WTC11 (cell line): ENCODE data around the gene CACNB4. TPM values are rescaled to one million over a fixed set of nuclear protein-coding genes. Genes with fewer than 3 reads are reported as not detected.

Experiments used
- ATAC-seq: fragments of 200-7000 bp; cut with Tn5 transposase; 2 replicates; pipeline ENCODE4 v1.10.0; 2021; ENCODE audit warnings: mild to moderate bottlenecking, moderate library complexity
- CTCF ChIA-PET: fragments of 300-600 bp; sonication (Branson Sonifier 250); formaldehyde crosslinking; loops from one replicate; lab custom pipeline; 2021; ENCODE audit warnings: antibody characterized with exemption; lab: Charles Lee
- POLR2A ChIA-PET: fragments of 350-600 bp; sonication (Branson Sonifier 250); formaldehyde crosslinking; loops from one replicate; lab custom pipeline; 2021; ENCODE audit warnings: antibody characterized with exemption; lab: Charles Lee
- DNase-seq: peaks from one replicate; pipeline ENCODE4 v3.0.0; 2021; ENCODE audit warnings: low spot score
- H3K27ac Mint-ChIP-seq: 2 replicates; pipeline ENCODE4 v1.8.0; 2021; ENCODE audit warnings: mixed read lengths
- H3K27me3 Mint-ChIP-seq: 2 replicates; pipeline ENCODE4 v1.8.0; 2021; ENCODE audit warnings: low read depth, mild to moderate bottlenecking, moderate library complexity, mixed read lengths
- H3K36me3 Mint-ChIP-seq: 2 replicates; pipeline ENCODE4 v1.8.0; 2021; ENCODE audit warnings: mixed read lengths
- H3K4me1 Mint-ChIP-seq: 2 replicates; pipeline ENCODE4 v1.8.0; 2022; ENCODE audit warnings: mixed read lengths
- H3K4me3 Mint-ChIP-seq: 2 replicates; pipeline ENCODE4 v1.8.0; 2021; ENCODE audit warnings: mild to moderate bottlenecking, moderate library complexity, mixed read lengths
- H3K9me3 Mint-ChIP-seq: 2 replicates; pipeline ENCODE4 v1.8.0; 2021; ENCODE audit warnings: mixed read lengths
- AR ChIP-seq: fragments of 250-450 bp; sonication (Bioruptor Pico); IDR thresholded peaks from 2 replicates; pipeline ENCODE4 v1.9.0; 2021; ENCODE audit warnings: mild to moderate bottlenecking
- ARID4B ChIP-seq: sonication (generic); formaldehyde crosslinking; IDR thresholded peaks from 2 replicates; pipeline ENCODE4 v1.8.0; 2023; ENCODE audit warnings: missing genetic modification reagents, mild to moderate bottlenecking, borderline replicate concordance
- ATF3 ChIP-seq: sonication (generic); formaldehyde crosslinking; conservative IDR thresholded peaks from 2 replicates; pipeline ENCODE4 v1.8.1; 2022; ENCODE audit warnings: mild to moderate bottlenecking, missing genetic modification reagents
- CDX4 ChIP-seq: fragments of 250-450 bp; sonication (Bioruptor Pico); IDR thresholded peaks from 2 replicates; pipeline ENCODE4 v1.9.0; 2021; ENCODE audit warnings: moderate library complexity, mild to moderate bottlenecking, inconsistent platforms, borderline replicate concordance
- CREB1 ChIP-seq: sonication (generic); formaldehyde crosslinking; IDR thresholded peaks from 2 replicates; pipeline ENCODE4 v1.8.0; 2023; ENCODE audit warnings: mild to moderate bottlenecking, missing genetic modification reagents
- ERG ChIP-seq: fragments of 250-450 bp; sonication (Bioruptor Pico); IDR thresholded peaks from 2 replicates; pipeline ENCODE4 v1.8.0; 2021; ENCODE audit warnings: mild to moderate bottlenecking
- ETV6 ChIP-seq: sonication (generic); formaldehyde crosslinking; IDR thresholded peaks from 2 replicates; pipeline ENCODE4 v1.8.1; 2022; ENCODE audit warnings: mild to moderate bottlenecking, missing genetic modification reagents
- FOXK1 ChIP-seq: sonication (generic); formaldehyde crosslinking; IDR thresholded peaks from 2 replicates; pipeline ENCODE4 v1.8.0; 2022; ENCODE audit warnings: mild to moderate bottlenecking, moderate library complexity, missing genetic modification reagents
- FOXP1 ChIP-seq: sonication (generic); formaldehyde crosslinking; IDR thresholded peaks from 2 replicates; pipeline ENCODE4 v1.8.0; 2022; ENCODE audit warnings: missing genetic modification reagents, mild to moderate bottlenecking, moderate library complexity, borderline replicate concordance
- MAX ChIP-seq: sonication (generic); formaldehyde crosslinking; IDR thresholded peaks from 2 replicates; pipeline ENCODE4 v1.8.0; 2022; ENCODE audit warnings: mild to moderate bottlenecking, missing genetic modification reagents
- MXD4 ChIP-seq: fragments of 250-450 bp; sonication (Bioruptor Pico); IDR thresholded peaks from 2 replicates; pipeline ENCODE4 v1.8.0; 2021; ENCODE audit warnings: mild to moderate bottlenecking, moderate library complexity, borderline replicate concordance
- NR1H2 ChIP-seq: sonication (generic); formaldehyde crosslinking; IDR thresholded peaks from 2 replicates; pipeline ENCODE4 v1.9.0; 2021; ENCODE audit warnings: mild to moderate bottlenecking, moderate library complexity, missing genetic modification reagents
- SP1 ChIP-seq: sonication (generic); formaldehyde crosslinking; conservative IDR thresholded peaks from 2 replicates; pipeline ENCODE4 v1.8.1; 2022; ENCODE audit warnings: missing genetic modification reagents
- TEAD1 ChIP-seq: sonication (generic); formaldehyde crosslinking; IDR thresholded peaks from 2 replicates; pipeline ENCODE4 v1.8.0; 2022; ENCODE audit warnings: mild to moderate bottlenecking, missing genetic modification reagents
- ZBTB43 ChIP-seq: sonication (generic); formaldehyde crosslinking; IDR thresholded peaks from 2 replicates; pipeline ENCODE4 v1.8.1; 2023; ENCODE audit warnings: mild to moderate bottlenecking, missing genetic modification reagents
- ZNF121 ChIP-seq: sonication (generic); formaldehyde crosslinking; IDR thresholded peaks from 2 replicates; pipeline ENCODE4 v1.8.0; 2023; ENCODE audit warnings: missing genetic modification reagents
- ZNF219 ChIP-seq: sonication (generic); formaldehyde crosslinking; IDR thresholded peaks from 2 replicates; pipeline ENCODE4 v1.8.0; 2023; ENCODE audit warnings: missing genetic modification reagents, mild to moderate bottlenecking, borderline replicate concordance
- ZNF671 ChIP-seq: fragments of 250-450 bp; sonication (Bioruptor Pico); IDR thresholded peaks from 2 replicates; pipeline ENCODE4 v1.8.0; 2021; ENCODE audit warnings: mild to moderate bottlenecking
- ZSCAN18 ChIP-seq: fragments of 250-450 bp; sonication (Bioruptor Pico); IDR thresholded peaks from 2 replicates; pipeline ENCODE4 v2.1.2; 2022; ENCODE audit warnings: mild to moderate bottlenecking, moderate library complexity
- total RNA-seq: library from RNA; stranded (reverse); gene quantifications from 3 replicates; pipeline ENCODE4 v1.2.3, GENCODE V29; 2021

CACNB4 gene
- total RNA-seq, 1 experiment from 2014 or later: 4.7 TPM

GRCh38 chr2:152083202-152083875 is 15.5 kb downstream of the CACNB4 start:
- POLR2A ChIA-PET: no interaction called here
- Mint-ChIP-seq H3K4me3 (no peak overlapping the region), H3K27ac (no peak overlapping the region), H3K9me3 (no peaks in the 10 kb centered on the region), H3K36me3 (no peaks in the 10 kb centered on the region), H3K4me1 (no peaks in the 10 kb centered on the region), H3K27me3 (no peaks in the 10 kb centered on the region)
- CTCF ChIA-PET: no interaction called here
- DNase-seq: no peak
- no peak for ATAC-seq
- TF ChIP-seq FOXP1 (CRISPR knock-in tag) (no peak), ZNF121 (CRISPR knock-in tag) (no peak), SP1 (CRISPR knock-in tag) (no peak), ERG (no peak), MAX (CRISPR knock-in tag) (no peak), ZNF219 (CRISPR knock-in tag) (no peak), ATF3 (CRISPR knock-in tag) (no peak), AR (no peak), ZSCAN18 (CRISPR knock-in tag) (no peak), CDX4 (no peak), ZBTB43 (CRISPR knock-in tag) (no peak), CREB1 (no peak), TEAD1 (CRISPR knock-in tag) (no peak), FOXK1 (CRISPR knock-in tag) (no peak), NR1H2 (no peak), ARID4B (CRISPR knock-in tag) (no peak), ZNF671 (CRISPR knock-in tag) (no peak), ETV6 (CRISPR knock-in tag) (no peak), MXD4 (no peak)
